HEK293 (cell line): ENCODE results near the gene THTPA.
A peak's percentile ranks its signal among the peaks of the same experiment; 100 is the strongest.

Experiments
- CTCF ChIA-PET: fragments of 350-600 bp; formaldehyde crosslinking; extraction: SDS; loops from one replicate; lab custom pipeline; 2021; ENCODE audit warnings: antibody characterized with exemption; lab: Yijun Ruan, JAX
- POLR2A ChIA-PET: fragments of 300-600 bp; formaldehyde crosslinking; extraction: SDS; loops from one replicate; lab custom pipeline; 2020; ENCODE audit warnings: antibody characterized with exemption, inconsistent platforms; lab: Yijun Ruan, JAX
- H3K27ac ChIP-seq: fragments of 200-500 bp; sonication (Bioruptor generic); 2 replicates; pipeline ENCODE4 v1.5.1; 2014; ENCODE audit warnings: low read depth, low read length, control low read depth, inconsistent platforms; ENCODE audit errors: extremely low read depth
- H3K36me3 ChIP-seq, 2 experiments: fragments of 200-500 bp in 1 of 2; sonication (Bioruptor generic) in 1 of 2; 1 replicate in 1 of 2; 2 replicates in 1 of 2; pipeline ENCODE4 v1.5.1; 2014 to 2017; ENCODE audit warnings: inconsistent platforms in 2 of 2, low read length in 2 of 2; ENCODE audit not compliant: control insufficient read depth in 2 of 2, insufficient read depth in 1 of 2
- H3K4me1 ChIP-seq: fragments of 200-500 bp; sonication (Bioruptor generic); 2 replicates; pipeline ENCODE4 v1.5.1; 2014; ENCODE audit warnings: mild to moderate bottlenecking, low read length, inconsistent platforms; ENCODE audit not compliant: control insufficient read depth, insufficient read depth
- H3K4me3 ChIP-seq: 2 replicates; pipeline ENCODE4 v1.5.1; 2011; ENCODE audit warnings: low read depth, mild to moderate bottlenecking, control low read depth, low read length, moderate library complexity
- H3K9me3 ChIP-seq: fragments of 200-500 bp; sonication (Bioruptor generic); 2 replicates; pipeline ENCODE4 v1.5.1; 2014; ENCODE audit warnings: low read depth, low read length, inconsistent platforms; ENCODE audit not compliant: control insufficient read depth, insufficient read depth
- KLF7 ChIP-seq: fragments of 450-650 bp; formaldehyde crosslinking; IDR thresholded peaks from 2 replicates; pipeline ENCODE4 v1.5.1; 2016; ENCODE audit warnings: missing biosample characterization, missing genetic modification characterization, borderline replicate concordance
- SCRT2 ChIP-seq: fragments of 450-650 bp; formaldehyde crosslinking; IDR thresholded peaks from 2 replicates; pipeline ENCODE4 v1.5.1; 2016; ENCODE audit warnings: missing biosample characterization, missing genetic modification characterization
- WT1 ChIP-seq: fragments of 450-650 bp; formaldehyde crosslinking; IDR thresholded peaks from 2 replicates; pipeline ENCODE4 v1.5.1; 2016; ENCODE audit warnings: missing biosample characterization, missing genetic modification characterization
- ZBTB48 ChIP-seq: fragments of 450-650 bp; formaldehyde crosslinking; IDR thresholded peaks from 2 replicates; pipeline ENCODE4 v1.5.1; 2016; ENCODE audit warnings: missing biosample characterization, missing genetic modification characterization
- ZBTB49 ChIP-seq: fragments of 450-650 bp; formaldehyde crosslinking; IDR thresholded peaks from 2 replicates; pipeline ENCODE4 v1.5.1; 2016; ENCODE audit warnings: missing biosample characterization, missing genetic modification characterization, low read depth
- ZEB2 ChIP-seq: fragments of 450-650 bp; formaldehyde crosslinking; IDR thresholded peaks from 2 replicates; pipeline ENCODE4 v1.5.1; 2016; ENCODE audit warnings: missing biosample characterization, missing genetic modification characterization
- ZFHX2 ChIP-seq: fragments of 450-650 bp; formaldehyde crosslinking; conservative IDR thresholded peaks from 2 replicates; pipeline ENCODE4 v1.5.1; 2016; ENCODE audit warnings: missing biosample characterization, missing genetic modification characterization
- ZIC2 ChIP-seq: fragments of 450-650 bp; formaldehyde crosslinking; IDR thresholded peaks from 2 replicates; pipeline ENCODE4 v1.5.1; 2016; ENCODE audit warnings: missing biosample characterization, missing genetic modification characterization
- ZNF10 ChIP-seq: fragments of 450-650 bp; formaldehyde crosslinking; IDR thresholded peaks from 2 replicates; pipeline ENCODE4 v1.5.1; 2017; ENCODE audit warnings: missing biosample characterization, missing genetic modification characterization
- ZNF133 ChIP-seq: fragments of 450-650 bp; formaldehyde crosslinking; IDR thresholded peaks from 2 replicates; pipeline ENCODE4 v1.5.1; 2016; ENCODE audit warnings: missing biosample characterization, missing genetic modification characterization
- ZNF311 ChIP-seq: fragments of 450-650 bp; formaldehyde crosslinking; IDR thresholded peaks from 2 replicates; pipeline ENCODE4 v1.5.1; 2017; ENCODE audit warnings: missing biosample characterization, missing genetic modification characterization, borderline replicate concordance
- ZNF341 ChIP-seq: fragments of 450-650 bp; formaldehyde crosslinking; IDR thresholded peaks from 2 replicates; pipeline ENCODE4; 2016; ENCODE audit warnings: low read depth, missing biosample characterization, missing genetic modification characterization
- ZNF366 ChIP-seq: fragments of 450-650 bp; formaldehyde crosslinking; conservative IDR thresholded peaks from 2 replicates; pipeline ENCODE4 v1.5.1; 2016; ENCODE audit warnings: missing biosample characterization, missing genetic modification characterization
- ZNF423 ChIP-seq: fragments of 450-650 bp; formaldehyde crosslinking; IDR thresholded peaks from 2 replicates; pipeline ENCODE4 v1.5.1; 2016; ENCODE audit warnings: missing biosample characterization, missing genetic modification characterization
- ZNF473 ChIP-seq: fragments of 450-650 bp; formaldehyde crosslinking; IDR thresholded peaks from 2 replicates; pipeline ENCODE4 v1.5.1; 2017; ENCODE audit warnings: missing biosample characterization, missing genetic modification characterization
- ZNF548 ChIP-seq: fragments of 450-650 bp; formaldehyde crosslinking; IDR thresholded peaks from 2 replicates; pipeline ENCODE4 v1.5.1; 2016; ENCODE audit warnings: missing biosample characterization, missing genetic modification characterization
- ZNF560 ChIP-seq: fragments of 450-650 bp; formaldehyde crosslinking; IDR thresholded peaks from 2 replicates; pipeline ENCODE4 v1.5.1; 2017; ENCODE audit warnings: missing biosample characterization, missing genetic modification characterization, borderline replicate concordance
- ZNF596 ChIP-seq: fragments of 450-650 bp; IDR thresholded peaks from 2 replicates; pipeline ENCODE4 v1.5.0; 2018; ENCODE audit warnings: missing biosample characterization, mild to moderate bottlenecking, missing genetic modification characterization, moderate library complexity
- ZNF701 ChIP-seq: fragments of 450-650 bp; formaldehyde crosslinking; IDR thresholded peaks from 2 replicates; pipeline ENCODE4 v1.5.1; 2016; ENCODE audit warnings: missing biosample characterization, missing genetic modification characterization
- ZNF76 ChIP-seq: fragments of 450-650 bp; formaldehyde crosslinking; IDR thresholded peaks from 2 replicates; pipeline ENCODE4; 2016; ENCODE audit warnings: low read depth, missing biosample characterization, missing genetic modification characterization, borderline replicate concordance
- ZNF776 ChIP-seq: fragments of 450-650 bp; formaldehyde crosslinking; IDR thresholded peaks from 2 replicates; pipeline ENCODE4 v1.5.0; 2017; ENCODE audit warnings: missing biosample characterization, missing genetic modification characterization, borderline replicate concordance
- TF ChIP-seq, protein P1 (sequence below): fragments of 450-650 bp; formaldehyde crosslinking; IDR thresholded peaks from 2 replicates; pipeline ENCODE4 v1.5.1; 2016; ENCODE audit warnings: missing biosample characterization, missing genetic modification characterization
- TF ChIP-seq, protein P2 (sequence below): fragments of 450-650 bp; formaldehyde crosslinking; IDR thresholded peaks from 2 replicates; pipeline ENCODE4 v1.5.1; 2016; ENCODE audit warnings: missing biosample characterization, missing genetic modification characterization

THTPA gene

GRCh38 chr14:23551266-23552028 lies 4.6 kb upstream of the THTPA start, which contains the start of gene ZFHX2 (continued):
- peak; percentile 94 for TF ChIP-seq ZNF76
- no peak for TF ChIP-seq ZNF473
- no peak for TF ChIP-seq ZNF548 (tag by site-specific recombination)
- TF ChIP-seq ZNF341 (tag by site-specific recombination) = peak; percentile 96
- TF ChIP-seq ZFHX2 (tag by site-specific recombination) = peak; percentile 97
- TF ChIP-seq ZNF423 (tag by site-specific recombination) = peak; percentile 44; the same call in 1 of the 2 replicates
- TF ChIP-seq, protein P1, sequence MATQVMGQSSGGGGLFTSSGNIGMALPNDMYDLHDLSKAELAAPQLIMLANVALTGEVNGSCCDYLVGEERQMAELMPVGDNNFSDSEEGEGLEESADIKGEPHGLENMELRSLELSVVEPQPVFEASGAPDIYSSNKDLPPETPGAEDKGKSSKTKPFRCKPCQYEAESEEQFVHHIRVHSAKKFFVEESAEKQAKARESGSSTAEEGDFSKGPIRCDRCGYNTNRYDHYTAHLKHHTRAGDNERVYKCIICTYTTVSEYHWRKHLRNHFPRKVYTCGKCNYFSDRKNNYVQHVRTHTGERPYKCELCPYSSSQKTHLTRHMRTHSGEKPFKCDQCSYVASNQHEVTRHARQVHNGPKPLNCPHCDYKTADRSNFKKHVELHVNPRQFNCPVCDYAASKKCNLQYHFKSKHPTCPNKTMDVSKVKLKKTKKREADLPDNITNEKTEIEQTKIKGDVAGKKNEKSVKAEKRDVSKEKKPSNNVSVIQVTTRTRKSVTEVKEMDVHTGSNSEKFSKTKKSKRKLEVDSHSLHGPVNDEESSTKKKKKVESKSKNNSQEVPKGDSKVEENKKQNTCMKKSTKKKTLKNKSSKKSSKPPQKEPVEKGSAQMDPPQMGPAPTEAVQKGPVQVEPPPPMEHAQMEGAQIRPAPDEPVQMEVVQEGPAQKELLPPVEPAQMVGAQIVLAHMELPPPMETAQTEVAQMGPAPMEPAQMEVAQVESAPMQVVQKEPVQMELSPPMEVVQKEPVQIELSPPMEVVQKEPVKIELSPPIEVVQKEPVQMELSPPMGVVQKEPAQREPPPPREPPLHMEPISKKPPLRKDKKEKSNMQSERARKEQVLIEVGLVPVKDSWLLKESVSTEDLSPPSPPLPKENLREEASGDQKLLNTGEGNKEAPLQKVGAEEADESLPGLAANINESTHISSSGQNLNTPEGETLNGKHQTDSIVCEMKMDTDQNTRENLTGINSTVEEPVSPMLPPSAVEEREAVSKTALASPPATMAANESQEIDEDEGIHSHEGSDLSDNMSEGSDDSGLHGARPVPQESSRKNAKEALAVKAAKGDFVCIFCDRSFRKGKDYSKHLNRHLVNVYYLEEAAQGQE (tag by site-specific recombination) = no peak
- no peak for TF ChIP-seq KLF7 (tag by site-specific recombination)
- TF ChIP-seq ZNF366 (tag by site-specific recombination) = peak; percentile 62; the same call in 1 of the 2 replicates
- TF ChIP-seq ZNF133 (tag by site-specific recombination) = peak; percentile 62; the same call in 1 of the 2 replicates
- TF ChIP-seq ZBTB48 = 0 out of 2 replicates have a peak, but pooled peaks have one; percentile 44
- no peak for TF ChIP-seq ZNF311
- no peak for TF ChIP-seq ZBTB49 (tag by site-specific recombination)
- peak; percentile 94 for TF ChIP-seq ZNF10 (tag by site-specific recombination)
- TF ChIP-seq, protein P2, sequence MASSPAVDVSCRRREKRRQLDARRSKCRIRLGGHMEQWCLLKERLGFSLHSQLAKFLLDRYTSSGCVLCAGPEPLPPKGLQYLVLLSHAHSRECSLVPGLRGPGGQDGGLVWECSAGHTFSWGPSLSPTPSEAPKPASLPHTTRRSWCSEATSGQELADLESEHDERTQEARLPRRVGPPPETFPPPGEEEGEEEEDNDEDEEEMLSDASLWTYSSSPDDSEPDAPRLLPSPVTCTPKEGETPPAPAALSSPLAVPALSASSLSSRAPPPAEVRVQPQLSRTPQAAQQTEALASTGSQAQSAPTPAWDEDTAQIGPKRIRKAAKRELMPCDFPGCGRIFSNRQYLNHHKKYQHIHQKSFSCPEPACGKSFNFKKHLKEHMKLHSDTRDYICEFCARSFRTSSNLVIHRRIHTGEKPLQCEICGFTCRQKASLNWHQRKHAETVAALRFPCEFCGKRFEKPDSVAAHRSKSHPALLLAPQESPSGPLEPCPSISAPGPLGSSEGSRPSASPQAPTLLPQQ = peak; percentile 39

- peak overlapping the region; percentile 85 for H3K4me3 ChIP-seq
- POLR2A ChIA-PET = interaction anchor here (0.6 to 1.2 kb wide), 8 partner anchors 9 to 262 kb away, joined by 3 to 10 read pairs (median 6); partner anchors contain the start of genes AP1G2, BCL2L2 and PABPN1
- CTCF ChIA-PET = interaction anchor here (2.0 to 10.1 kb wide), 2 partner anchors 8 to 75 kb away, joined by 6 to 338 read pairs; no protein-coding TSS in a partner anchor
- TF ChIP-seq ZNF776 (tag by site-specific recombination) (no peak), SCRT2 (tag by site-specific recombination) (no peak), ZNF701 (tag by site-specific recombination) (no peak), ZNF596 (tag by site-specific recombination) (no peak), ZIC2 (tag by site-specific recombination) (no peak), ZNF560 (no peak), WT1 (tag by site-specific recombination) (no peak), ZEB2 (no peak)
- TF ChIP-seq, all 188 proteins: peak for 0
- Histone ChIP-seq H3K27ac (peak overlapping the region; percentile 81; the same call in 1 of the 2 replicates), H3K9me3 (no peaks in the 10 kb centered on the region), H3K36me3 (peaks cover 4 to 29% of the 10 kb centered on the region in 2 experiments; a peak in 2 of 3 replicates), H3K4me1 (peaks cover 10% of the 10 kb centered on the region)
These were observed 564 bp upstream of the THTPA start for GRCh38 chr14:23555533-23555881.
